GM13976 (cell line): Measurements from ENCODE around the gene KLK5.

ENCODE experiments used
- DNase-seq: peaks from one replicate; pipeline ENCODE4 v3.0.0; 2012; ENCODE audit warnings: low spot score
- in situ Hi-C: fragments of 300-500 bp; cut with MboI; formaldehyde crosslinking; loops from one replicate; pipeline ENCODE4 v1.12.0; 2022; ENCODE audit warnings: low sequenced_read_pairs, mixed read lengths, inconsistent platforms; ENCODE audit not compliant: unreplicated experiment
- TF ChIP-seq, protein P1 (sequence below): IDR thresholded peaks from 2 replicates; pipeline ENCODE4 v1.5.1; 2012; ENCODE audit warnings: borderline replicate concordance, mild to moderate bottlenecking; ENCODE audit not compliant: insufficient read depth; ENCODE audit errors: extremely low read depth, missing control alignments, control extremely low read depth

KLK5 gene, protein sequence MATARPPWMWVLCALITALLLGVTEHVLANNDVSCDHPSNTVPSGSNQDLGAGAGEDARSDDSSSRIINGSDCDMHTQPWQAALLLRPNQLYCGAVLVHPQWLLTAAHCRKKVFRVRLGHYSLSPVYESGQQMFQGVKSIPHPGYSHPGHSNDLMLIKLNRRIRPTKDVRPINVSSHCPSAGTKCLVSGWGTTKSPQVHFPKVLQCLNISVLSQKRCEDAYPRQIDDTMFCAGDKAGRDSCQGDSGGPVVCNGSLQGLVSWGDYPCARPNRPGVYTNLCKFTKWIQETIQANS

DNA sequence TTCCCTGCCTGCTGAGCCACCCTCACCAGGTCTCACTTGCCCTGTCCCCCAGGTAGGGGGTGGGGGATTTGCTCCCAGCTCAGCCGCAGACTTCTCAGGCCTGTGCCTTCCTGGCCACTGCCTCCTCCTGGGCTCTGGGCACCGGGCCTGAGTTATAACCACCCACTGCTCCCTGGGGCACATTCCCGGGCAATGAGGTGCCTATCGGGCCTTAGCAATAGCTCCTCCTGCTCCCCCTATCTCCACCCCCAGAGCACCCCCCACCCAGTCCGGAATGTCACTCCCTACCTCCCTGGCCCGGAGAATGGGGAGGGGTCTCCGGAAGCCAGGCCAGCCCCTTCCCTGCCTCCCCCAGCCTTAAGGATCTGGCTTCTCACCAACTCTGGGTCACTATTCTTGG, at the start of gene KLK5:
Gene KLK5 (minus strand): TSS at position 129 of the 400 bp plus-strand sequence. CDS start 381 bp downstream, outside the sequence.
- TF ChIP-seq, protein P1, sequence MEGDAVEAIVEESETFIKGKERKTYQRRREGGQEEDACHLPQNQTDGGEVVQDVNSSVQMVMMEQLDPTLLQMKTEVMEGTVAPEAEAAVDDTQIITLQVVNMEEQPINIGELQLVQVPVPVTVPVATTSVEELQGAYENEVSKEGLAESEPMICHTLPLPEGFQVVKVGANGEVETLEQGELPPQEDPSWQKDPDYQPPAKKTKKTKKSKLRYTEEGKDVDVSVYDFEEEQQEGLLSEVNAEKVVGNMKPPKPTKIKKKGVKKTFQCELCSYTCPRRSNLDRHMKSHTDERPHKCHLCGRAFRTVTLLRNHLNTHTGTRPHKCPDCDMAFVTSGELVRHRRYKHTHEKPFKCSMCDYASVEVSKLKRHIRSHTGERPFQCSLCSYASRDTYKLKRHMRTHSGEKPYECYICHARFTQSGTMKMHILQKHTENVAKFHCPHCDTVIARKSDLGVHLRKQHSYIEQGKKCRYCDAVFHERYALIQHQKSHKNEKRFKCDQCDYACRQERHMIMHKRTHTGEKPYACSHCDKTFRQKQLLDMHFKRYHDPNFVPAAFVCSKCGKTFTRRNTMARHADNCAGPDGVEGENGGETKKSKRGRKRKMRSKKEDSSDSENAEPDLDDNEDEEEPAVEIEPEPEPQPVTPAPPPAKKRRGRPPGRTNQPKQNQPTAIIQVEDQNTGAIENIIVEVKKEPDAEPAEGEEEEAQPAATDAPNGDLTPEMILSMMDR: no peak
- in situ Hi-C loops: no loop called here
- DNase-seq: no peak

DNA sequence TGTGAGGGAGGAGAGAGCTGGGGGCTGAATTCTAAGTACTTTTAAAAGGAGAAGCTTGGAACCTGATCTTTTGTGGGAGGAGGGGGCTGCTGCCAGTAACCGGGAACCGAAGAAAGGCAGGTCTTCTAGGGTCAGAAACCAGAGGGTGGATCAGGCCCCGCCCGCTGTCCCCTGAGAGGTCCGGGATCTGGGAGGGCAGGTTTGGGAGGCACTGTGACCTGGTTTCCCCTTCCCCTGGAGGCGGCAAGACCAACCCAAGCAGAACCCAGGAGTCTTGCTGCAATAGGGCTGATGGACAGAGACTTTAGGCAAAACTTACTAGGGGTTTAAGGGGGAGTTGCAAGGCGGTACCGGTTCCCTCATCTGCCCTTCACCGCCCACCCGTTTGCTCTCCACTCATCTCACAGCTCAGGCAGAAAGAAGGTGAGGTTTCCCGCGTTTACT, 49.3 kb upstream of the KLK5 start:
- in situ Hi-C loops: no loop called here
- TF ChIP-seq, protein P1: no peak
- DNase-seq: no peak

DNA sequence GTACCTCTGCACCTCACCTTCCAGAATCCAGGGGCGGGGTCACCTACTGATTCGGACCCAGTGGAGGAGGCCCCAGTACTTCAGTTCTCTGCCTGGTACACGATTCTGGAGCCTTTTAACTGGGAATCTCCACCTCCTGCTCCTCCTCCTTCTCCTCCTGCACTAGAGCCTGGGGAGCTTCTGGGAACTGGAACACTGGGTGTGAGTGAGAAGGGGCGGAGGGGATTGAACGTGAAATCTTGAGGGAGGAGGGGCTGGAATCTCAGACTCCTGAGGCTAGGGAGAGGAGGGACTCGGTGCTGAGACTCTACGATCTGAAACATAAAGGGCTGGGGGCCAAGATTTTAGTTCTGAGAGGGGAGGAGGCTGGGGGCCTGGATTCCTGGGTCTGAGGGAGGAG, 48.7 kb upstream of the KLK5 start, which contains the start of gene KLK8:
Gene KLK8 (minus strand): TSS at position 90 of the 400 bp plus-strand sequence. CDS start 437 bp downstream, outside the sequence.
- TF ChIP-seq, protein P1: no peak
- DNase-seq: no peak
- in situ Hi-C loops: no loop called here

DNA sequence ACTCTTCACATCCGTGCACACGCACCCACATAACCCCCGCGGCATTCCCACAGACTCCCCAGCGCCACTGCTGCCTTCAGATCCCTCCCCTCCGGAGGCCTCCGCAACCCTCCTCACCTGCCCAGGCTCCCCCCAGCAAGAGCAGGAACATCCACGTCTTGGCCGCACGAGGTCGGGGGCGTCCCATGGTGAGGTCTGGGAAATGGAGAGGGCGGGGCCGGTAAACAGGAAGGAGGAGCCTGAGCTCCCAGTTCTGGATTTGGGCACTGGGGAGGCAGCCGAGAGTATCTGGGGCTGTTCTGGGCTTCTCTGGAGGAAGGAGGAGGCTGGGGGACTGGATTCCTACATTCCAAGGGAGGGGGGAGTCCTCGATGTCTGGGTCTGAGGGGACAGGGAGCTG, 48.1 kb upstream of the KLK5 start:
- TF ChIP-seq, protein P1: no peak
- in situ Hi-C loops: no loop called here

DNA sequence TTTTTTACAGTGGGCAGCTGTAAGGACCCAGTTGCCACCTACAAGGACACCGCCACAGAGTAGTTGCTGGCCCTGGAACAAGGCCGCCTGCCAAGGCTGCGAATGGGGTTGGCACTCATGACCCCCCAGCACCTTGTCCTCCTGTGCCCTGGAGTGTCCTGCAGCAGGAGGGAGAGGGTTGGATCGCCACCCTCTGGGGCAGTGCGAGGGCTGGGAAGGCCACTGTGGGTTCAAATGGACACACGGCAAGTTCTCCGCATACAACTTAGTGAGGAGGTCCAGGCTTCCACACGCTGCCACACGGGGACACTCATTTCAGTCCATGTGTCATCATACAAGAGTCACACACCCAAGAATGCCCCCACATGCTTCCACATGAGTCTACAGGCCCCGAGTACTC, 47.6 kb upstream of the KLK5 start:
- TF ChIP-seq, protein P1: no peak
- no peak for DNase-seq
- in situ Hi-C loops: no loop called here

More for the DNA sequence above, 48.1 kb upstream of the KLK5 start:
- no peak for DNase-seq

DNA sequence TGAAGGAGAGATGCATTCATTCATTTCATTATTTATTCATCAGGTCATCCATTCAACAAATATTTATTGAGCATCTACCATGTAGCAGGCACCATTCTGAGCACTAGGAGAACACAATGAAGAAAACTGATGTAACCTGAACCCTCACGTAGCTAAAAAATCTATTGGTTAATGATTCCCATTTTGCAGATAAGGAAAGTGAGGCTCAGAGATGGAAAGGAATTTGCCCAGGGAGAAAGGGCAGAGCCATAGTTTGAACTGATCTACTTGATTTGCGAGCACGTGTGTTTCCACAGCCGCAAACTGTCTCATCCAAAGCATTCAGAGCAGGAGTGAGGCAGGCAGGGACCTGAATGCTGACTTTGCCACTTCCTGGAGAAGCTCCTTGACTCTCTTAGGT, 45.8 kb upstream of the KLK5 start:
- TF ChIP-seq, protein P1: no peak
- in situ Hi-C loops: no loop called here
- no peak for DNase-seq
